ENCODE measurements around the gene GET4.

DNA sequence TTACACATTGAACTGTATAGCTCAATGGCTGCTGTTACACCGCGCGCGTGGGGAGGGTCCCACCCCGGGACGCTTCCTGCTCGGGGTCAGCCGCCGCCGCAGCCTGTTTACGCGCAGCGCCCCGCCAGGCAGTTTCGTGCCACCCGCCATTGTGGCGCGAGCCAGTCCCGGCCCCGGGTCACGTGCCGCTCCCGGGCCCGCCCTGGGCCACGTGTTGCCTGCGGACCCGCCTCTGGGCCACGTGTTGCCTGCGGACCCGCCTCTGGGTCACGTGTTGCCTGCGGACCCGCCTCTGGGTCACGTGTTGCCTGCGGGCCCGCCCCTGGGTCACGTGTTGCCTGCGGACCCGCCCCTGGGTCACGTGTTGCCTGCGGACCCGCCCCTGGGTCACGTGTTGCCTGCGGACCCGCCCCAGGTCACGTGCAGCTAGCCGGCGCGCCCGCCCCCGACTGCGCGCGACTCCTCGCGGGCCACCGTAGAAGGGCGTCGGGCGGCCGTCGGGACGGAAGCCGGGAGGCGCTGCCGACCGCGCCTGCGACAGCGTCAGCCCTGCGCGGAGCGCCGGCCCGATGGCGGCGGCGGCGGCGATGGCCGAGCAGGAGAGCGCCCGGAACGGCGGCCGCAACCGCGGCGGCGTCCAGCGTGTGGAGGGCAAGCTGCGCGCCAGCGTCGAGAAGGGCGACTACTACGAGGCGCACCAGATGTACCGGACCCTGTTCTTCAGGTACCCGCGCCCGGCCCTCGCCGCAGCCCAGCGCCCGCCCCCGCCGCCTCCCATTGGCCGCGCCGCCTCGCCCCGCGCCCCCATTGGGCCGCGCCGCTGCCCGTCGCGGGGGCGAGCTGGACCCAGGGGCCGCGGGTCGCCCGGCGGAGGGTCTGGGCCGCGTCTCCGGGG lies at the start of gene GET4:
- TF ChIP-seq, protein P1, sequence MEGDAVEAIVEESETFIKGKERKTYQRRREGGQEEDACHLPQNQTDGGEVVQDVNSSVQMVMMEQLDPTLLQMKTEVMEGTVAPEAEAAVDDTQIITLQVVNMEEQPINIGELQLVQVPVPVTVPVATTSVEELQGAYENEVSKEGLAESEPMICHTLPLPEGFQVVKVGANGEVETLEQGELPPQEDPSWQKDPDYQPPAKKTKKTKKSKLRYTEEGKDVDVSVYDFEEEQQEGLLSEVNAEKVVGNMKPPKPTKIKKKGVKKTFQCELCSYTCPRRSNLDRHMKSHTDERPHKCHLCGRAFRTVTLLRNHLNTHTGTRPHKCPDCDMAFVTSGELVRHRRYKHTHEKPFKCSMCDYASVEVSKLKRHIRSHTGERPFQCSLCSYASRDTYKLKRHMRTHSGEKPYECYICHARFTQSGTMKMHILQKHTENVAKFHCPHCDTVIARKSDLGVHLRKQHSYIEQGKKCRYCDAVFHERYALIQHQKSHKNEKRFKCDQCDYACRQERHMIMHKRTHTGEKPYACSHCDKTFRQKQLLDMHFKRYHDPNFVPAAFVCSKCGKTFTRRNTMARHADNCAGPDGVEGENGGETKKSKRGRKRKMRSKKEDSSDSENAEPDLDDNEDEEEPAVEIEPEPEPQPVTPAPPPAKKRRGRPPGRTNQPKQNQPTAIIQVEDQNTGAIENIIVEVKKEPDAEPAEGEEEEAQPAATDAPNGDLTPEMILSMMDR (IDR thresholded peaks at IDR 0.05 in 4 of 5, conservative IDR thresholded peaks at IDR 0.05 in 1 of 5) = peak in 3 of 5 experiments; percentile 37 to 69 (median 63)
- TF ChIP-seq POLR2A (IDR thresholded peaks at IDR 0.05) = peak; percentile 93 to 97
